ENCODE measurements around the gene MRPL55. TPM values are rescaled to one million over a fixed set of nuclear protein-coding genes. Genes with fewer than 3 reads are reported as not detected.

Gene MRPL55
- total and polyA plus RNA-seq, 2 of the 13 experiments (the other 11 are each of a cell fraction or from before 2014, with no cell fraction given), result 58.6 to 92.9 TPM

GRCh38 chr1:228083871-228084278 lies 25.2 kb downstream of the MRPL55 start (continued):
- 0 out of 2 replicates have a peak, but pooled peaks have one; percentile 31 for TF ChIP-seq KMT2A (CRISPR knock-in tag; IDR thresholded peaks at IDR 0.05)
- no peak for TF ChIP-seq ZZZ3 (CRISPR knock-in tag; IDR thresholded peaks at IDR 0.05; ENCODE audit: borderline replicate concordance)
- no peak for TF ChIP-seq WIZ (CRISPR knock-in tag; IDR thresholded peaks at IDR 0.05)
- no peak for TF ChIP-seq YY1 (IDR thresholded peaks at IDR 0.05; ENCODE audit: insufficient read depth, insufficient replicate concordance, low read depth, low read length)
- TF ChIP-seq SIN3A (IDR thresholded peaks at IDR 0.05; ENCODE audit: borderline replicate concordance, low read depth, low read length), result no peak
- no peak for TF ChIP-seq SNAI1 (CRISPR knock-in tag; IDR thresholded peaks at IDR 0.05; ENCODE audit: borderline replicate concordance)
- TF ChIP-seq, protein P1, sequence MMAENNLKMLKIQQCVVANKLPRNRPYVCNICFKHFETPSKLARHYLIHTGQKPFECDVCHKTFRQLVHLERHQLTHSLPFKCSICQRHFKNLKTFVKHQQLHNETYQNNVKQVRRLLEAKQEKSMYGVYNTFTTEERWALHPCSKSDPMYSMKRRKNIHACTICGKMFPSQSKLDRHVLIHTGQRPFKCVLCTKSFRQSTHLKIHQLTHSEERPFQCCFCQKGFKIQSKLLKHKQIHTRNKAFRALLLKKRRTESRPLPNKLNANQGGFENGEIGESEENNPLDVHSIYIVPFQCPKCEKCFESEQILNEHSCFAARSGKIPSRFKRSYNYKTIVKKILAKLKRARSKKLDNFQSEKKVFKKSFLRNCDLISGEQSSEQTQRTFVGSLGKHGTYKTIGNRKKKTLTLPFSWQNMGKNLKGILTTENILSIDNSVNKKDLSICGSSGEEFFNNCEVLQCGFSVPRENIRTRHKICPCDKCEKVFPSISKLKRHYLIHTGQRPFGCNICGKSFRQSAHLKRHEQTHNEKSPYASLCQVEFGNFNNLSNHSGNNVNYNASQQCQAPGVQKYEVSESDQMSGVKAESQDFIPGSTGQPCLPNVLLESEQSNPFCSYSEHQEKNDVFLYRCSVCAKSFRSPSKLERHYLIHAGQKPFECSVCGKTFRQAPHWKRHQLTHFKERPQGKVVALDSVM (CRISPR knock-in tag; IDR thresholded peaks at IDR 0.05), result no peak
- no peak for TF ChIP-seq HNF1A (IDR thresholded peaks at IDR 0.05; ENCODE audit: low read depth)
- TF ChIP-seq HNF1A (CRISPR knock-in tag; IDR thresholded peaks at IDR 0.05; ENCODE audit: borderline replicate concordance), result no peak
- TF ChIP-seq MLLT10 (CRISPR knock-in tag; IDR thresholded peaks at IDR 0.05), result peak; percentile 85
- no peak for TF ChIP-seq BCL6 (CRISPR knock-in tag; IDR thresholded peaks at IDR 0.05)
- no peak for TF ChIP-seq ZNF816 (CRISPR knock-in tag; IDR thresholded peaks at IDR 0.05; ENCODE audit: borderline replicate concordance)
- TF ChIP-seq POGK (CRISPR knock-in tag; conservative IDR thresholded peaks at IDR 0.05), result 0 out of 2 replicates have a peak, but pooled peaks have one; percentile 1
- TF ChIP-seq CC2D1A (CRISPR knock-in tag; IDR thresholded peaks at IDR 0.05), result no peak
- TF ChIP-seq SALL1 (CRISPR knock-in tag; IDR thresholded peaks at IDR 0.05), result no peak
- TF ChIP-seq ZNF34 (CRISPR knock-in tag; IDR thresholded peaks at IDR 0.05; ENCODE audit: borderline replicate concordance), result no peak
- no peak for TF ChIP-seq ZNF382 (CRISPR knock-in tag; IDR thresholded peaks at IDR 0.05; ENCODE audit: borderline replicate concordance)
- no peak; the same call in 1 of the 2 replicates for TF ChIP-seq NCOA2 (CRISPR knock-in tag; IDR thresholded peaks at IDR 0.05)
- TF ChIP-seq GTF3A (CRISPR knock-in tag; conservative IDR thresholded peaks at IDR 0.05), result no peak
- TF ChIP-seq MLX (CRISPR knock-in tag; IDR thresholded peaks at IDR 0.05), result no peak
- TF ChIP-seq, protein P2, sequence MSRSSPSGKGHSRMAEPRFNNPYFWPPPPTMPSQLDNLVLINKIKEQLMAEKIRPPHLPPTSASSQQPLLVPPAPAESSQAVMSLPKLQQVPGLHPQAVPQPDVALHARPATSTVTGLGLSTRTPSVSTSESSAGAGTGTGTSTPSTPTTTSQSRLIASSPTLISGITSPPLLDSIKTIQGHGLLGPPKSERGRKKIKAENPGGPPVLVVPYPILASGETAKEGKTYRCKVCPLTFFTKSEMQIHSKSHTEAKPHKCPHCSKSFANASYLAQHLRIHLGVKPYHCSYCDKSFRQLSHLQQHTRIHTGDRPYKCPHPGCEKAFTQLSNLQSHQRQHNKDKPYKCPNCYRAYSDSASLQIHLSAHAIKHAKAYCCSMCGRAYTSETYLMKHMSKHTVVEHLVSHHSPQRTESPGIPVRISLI (CRISPR knock-in tag; IDR thresholded peaks at IDR 0.05; ENCODE audit: borderline replicate concordance), result no peak
- TF ChIP-seq ZBTB38 (CRISPR knock-in tag; IDR thresholded peaks at IDR 0.05), result no peak

Data from HepG2 (cell line).